HG03108 (cell line): ENCODE data around the gene LGR6.

Source experiments
- ATAC-seq: cut with Tn5 transposase; IDR thresholded peaks from one replicate; pipeline ENCODE4 v1.9.1; 2021; ENCODE audit warnings: moderate library complexity; ENCODE audit not compliant: unreplicated experiment

LGR6 gene

GRCh38 chr1:202199040-202199889, 5.7 kb downstream of the LGR6 start:
- ATAC-seq = no peak

DNA sequence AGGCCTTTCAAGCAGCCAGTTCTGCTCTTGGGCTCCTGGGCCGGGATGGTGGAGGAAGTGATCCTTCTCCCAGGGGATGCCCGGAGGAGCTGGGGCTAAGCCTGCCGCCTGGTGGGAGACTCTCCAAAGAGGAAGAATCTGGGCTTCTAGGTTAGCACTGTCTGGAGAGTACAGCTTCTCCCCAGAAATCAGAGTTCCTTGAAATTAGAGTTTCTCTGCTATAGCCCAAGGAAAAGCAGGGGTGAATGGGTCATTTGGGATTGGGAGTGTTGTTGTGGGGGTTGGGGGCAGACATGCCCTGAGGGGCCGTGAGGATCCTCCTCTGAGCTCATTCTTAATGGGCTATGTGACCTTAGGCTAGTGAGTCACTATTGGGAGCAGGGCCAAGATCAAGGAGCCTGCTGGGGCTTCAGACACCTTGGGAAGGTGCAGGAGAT, 6.5 kb downstream of the LGR6 start:
- ATAC-seq = no peak

DNA sequence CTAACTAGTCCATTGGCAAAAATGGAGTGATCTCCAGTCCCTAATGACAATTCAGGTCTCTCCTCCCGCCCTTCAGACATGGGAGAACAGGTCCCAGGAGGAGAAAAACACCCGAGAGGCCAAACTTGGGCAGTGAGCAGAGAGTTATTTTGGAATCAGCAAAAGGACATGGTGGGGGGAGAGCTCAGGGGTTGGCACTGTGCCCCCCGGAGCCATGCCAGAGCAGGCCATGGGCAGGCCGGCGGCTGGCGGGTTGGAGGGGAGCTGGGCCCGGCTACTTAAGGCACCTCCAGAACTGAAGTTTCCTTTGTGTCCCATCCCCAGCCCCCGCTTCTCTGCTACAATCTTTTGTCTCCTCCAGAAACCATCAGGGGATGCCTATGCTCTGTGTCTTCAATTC, 7.1 kb downstream of the LGR6 start:
- no peak for ATAC-seq

GRCh38 chr1:202201266-202201665, 7.7 kb downstream of the LGR6 start:
- ATAC-seq = no peak

- ATAC-seq = no peak
Observed at GRCh38 chr1:202201971-202202370, 8.4 kb downstream of the LGR6 start.

GRCh38 chr1:202202500-202203168, 9.0 kb downstream of the LGR6 start:
- ATAC-seq = no peak

- no peak for ATAC-seq
Observed at GRCh38 chr1:202203238-202204039, 9.8 kb downstream of the LGR6 start.

GRCh38 chr1:202204065-202204464, 10.5 kb downstream of the LGR6 start:
- ATAC-seq = no peak

GRCh38 chr1:202205523-202206190, 12.1 kb downstream of the LGR6 start:
- ATAC-seq = no peak

GRCh38 chr1:202207292-202207691, 13.7 kb downstream of the LGR6 start:
- ATAC-seq = no peak

DNA sequence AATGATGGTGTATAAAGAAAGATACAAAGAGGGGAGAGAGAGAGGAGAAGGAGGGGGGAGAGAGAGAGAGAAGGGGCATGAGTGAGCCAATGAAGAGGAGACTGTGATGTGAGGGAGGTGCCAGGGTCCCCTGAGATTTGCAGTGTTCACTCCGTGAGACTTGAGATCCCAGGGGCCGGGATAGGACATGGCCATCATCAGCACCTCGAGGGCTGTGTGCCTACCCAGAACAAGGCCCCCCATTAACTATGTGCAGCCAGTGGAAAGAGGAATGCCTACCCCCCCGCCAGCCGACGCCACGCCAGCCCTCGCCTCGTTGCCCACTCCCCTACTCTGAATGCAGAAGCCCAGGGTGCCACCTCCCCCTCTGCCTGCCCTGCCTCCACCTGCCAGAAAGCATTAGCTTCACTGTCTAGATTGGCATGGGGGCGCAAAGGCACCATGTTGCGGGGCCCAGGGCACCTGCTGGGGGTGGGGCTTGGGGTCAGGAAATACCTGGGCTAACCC, 14.8 kb downstream of the LGR6 start:
- ATAC-seq = no peak

- no peak for ATAC-seq
Observed at GRCh38 chr1:202210385-202210784, 16.8 kb downstream of the LGR6 start.

GRCh38 chr1:202210969-202211368, 17.4 kb downstream of the LGR6 start:
- ATAC-seq = no peak

DNA sequence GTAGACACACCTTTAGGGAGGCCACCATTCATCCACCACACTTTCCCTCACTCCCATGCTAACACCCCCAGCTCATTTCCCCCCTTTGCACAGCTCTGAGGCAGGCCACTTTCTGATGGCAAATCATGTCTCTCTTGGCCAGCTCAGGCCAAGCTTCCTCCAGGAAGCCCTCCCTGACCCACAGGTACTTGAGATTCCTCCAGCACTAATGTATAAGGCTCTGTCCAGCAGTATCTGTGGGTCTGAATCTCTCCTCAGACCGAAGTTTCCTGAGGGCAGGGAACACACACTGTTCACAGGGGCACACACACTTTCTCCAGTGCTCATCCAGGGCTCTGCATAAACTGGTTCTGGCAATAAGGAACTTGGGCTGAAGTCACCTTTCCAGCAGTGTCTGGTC, 19.2 kb downstream of the LGR6 start:
- ATAC-seq = no peak

DNA sequence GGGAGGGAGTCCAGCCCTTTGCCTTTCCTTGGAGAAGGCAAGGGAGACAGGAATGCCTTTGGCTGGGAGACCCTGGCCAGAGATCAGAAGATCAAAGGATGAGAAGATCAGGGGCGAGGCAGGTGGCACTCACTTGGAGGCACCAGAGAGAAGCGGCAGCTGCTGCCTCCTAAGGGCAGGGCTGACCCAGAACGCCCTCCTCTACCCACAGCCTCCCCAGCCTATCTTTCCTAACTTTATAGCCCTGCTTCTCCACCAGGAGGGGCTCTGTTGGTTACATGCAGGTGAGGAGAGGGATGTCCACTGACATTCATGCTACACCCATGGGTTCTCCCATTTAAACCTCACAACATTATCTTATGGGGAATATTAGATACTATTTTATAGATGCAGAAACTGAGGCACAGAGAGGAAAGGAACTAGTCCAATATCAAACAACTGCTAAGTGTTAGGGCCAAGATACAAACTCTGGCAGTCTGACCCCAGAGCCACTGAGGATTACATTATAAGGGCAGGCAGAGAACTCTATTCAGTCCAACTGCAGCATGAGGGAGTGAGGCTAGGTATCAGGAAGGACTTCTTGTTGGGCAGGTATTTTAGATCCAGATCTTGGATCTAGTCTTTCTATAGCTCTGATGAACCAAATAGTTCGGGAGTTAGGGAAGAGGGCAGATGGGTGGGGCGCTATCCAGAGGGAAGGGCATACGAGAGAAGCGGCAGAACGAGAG, 19.9 kb downstream of the LGR6 start:
- ATAC-seq = no peak

GRCh38 chr1:202214089-202214843, 20.7 kb downstream of the LGR6 start:
- no peak for ATAC-seq

DNA sequence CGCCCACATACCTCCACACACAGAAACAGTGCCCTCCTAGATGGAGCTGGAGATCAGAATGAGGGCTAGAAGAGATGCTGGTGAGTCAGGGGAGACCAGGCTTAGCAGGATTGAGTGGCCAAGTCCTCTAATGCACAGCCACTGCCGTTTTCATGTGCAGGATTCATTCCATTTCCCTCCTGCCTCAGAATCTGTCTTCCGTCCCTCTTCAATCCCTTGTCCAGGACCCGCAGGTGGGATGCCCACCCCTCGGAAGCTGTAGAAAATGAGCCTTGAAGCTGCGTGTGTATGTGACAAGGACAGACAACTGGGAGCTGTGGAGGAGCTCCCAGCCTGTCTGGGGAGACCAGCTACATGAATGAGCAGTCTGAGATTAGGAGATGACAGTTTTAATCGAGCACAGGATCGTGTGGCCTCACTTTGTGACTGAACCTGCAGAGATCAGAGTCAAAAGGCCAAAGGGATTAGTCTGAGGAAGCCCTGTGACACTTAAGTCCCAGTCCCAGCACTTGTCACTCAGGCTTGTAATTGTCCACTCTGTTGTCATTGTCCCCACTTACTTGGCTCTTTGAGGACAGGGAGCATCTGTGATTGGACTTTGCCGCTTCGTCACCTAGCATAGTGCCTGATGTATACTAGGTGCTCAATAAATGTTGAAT, 22.0 kb downstream of the LGR6 start:
- no peak for ATAC-seq

- ATAC-seq = no peak
Observed at GRCh38 chr1:202216691-202217090, 23.1 kb downstream of the LGR6 start.

GRCh38 chr1:202217516-202217915, 23.9 kb downstream of the LGR6 start:
- no peak for ATAC-seq
